HPDE6-E6E7 (cell line): ENCODE data around the gene TMCC3.
A peak's percentile ranks its signal among the peaks of the same experiment; 100 is the strongest.
"Not testable (repeated sequence)": the region's sequence is repeated elsewhere in the genome, so short reads cannot be mapped to it uniquely, and the experiment has no call there.

Experiments used
- DNase-seq: peaks from one replicate; pipeline ENCODE4 v3.0.0; 2011; ENCODE audit warnings: missing footprints; ENCODE audit errors: extremely low spot score

TMCC3 gene

GRCh38 chr12:94636462-94637085 is 13.8 kb downstream of the TMCC3 start:
- no peak for DNase-seq

GRCh38 chr12:94634717-94635116 is 15.6 kb downstream of the TMCC3 start:
- DNase-seq, result no peak

GRCh38 chr12:94633401-94633800 is 17.0 kb downstream of the TMCC3 start:
- DNase-seq, result no peak

GRCh38 chr12:94631058-94631457 is 19.3 kb downstream of the TMCC3 start:
- no peak for DNase-seq

DNA sequence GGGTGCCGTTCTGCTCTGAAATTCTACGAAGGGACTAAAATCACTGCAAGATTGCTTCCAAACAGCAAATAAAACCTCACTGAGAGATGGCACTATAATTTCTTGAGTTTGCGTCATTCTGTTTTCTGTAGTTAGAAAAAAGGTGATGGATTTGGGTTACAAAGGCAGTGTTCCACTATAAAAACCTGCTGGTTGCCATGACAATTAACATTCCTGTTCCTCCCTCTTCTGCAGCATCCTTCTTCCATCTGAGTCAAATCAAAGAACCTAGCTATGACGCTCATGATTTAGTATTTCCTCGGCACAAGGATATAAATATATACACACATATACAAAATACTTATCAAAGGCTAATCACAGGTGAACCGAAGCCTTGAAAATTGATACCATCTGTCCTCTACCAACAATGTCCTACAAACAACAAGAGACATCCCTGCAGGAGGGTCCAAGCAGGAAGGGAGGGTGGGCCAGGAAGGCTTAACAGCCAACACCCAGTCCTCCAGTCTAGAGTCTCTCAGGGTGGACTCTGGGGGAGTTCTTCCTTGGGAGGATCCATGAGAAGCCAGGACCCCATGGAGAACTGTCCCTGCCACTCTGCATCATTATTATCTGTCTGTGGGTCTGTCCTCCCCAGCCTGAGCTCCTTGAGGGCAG is 21.4 kb downstream of the TMCC3 start:
- DNase-seq, result no peak

- DNase-seq, result no peak
Observed at GRCh38 chr12:94628369-94628768, 22.0 kb downstream of the TMCC3 start.

GRCh38 chr12:94625531-94625930 is 24.8 kb downstream of the TMCC3 start:
- no peak for DNase-seq

- no peak for DNase-seq
Observed at GRCh38 chr12:94623161-94623920, 27.0 kb downstream of the TMCC3 start.

DNA sequence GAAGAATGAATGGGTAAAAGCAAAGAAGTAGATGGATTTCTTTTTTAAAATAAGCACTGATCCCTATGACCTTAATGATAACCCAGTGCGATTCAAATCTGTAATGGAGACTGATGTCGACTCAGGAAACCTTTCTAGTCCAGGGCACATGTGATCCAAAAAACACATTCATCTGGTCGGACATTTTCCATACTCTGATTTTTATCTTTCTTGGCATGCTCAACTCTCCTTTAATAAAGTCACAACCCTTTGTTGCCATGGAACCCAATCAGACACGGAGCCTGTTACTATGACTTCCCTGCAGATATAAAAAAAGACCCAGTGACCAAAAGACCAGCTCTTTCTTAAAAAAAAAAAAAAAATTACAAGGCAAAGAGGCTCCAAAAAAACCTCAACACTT is 27.9 kb downstream of the TMCC3 start:
- DNase-seq, result no peak

GRCh38 chr12:94621662-94622359 is 28.5 kb downstream of the TMCC3 start:
- peak; percentile 89 for DNase-seq

- DNase-seq, result no peak
Observed at GRCh38 chr12:94620621-94621020, 29.7 kb downstream of the TMCC3 start.

DNA sequence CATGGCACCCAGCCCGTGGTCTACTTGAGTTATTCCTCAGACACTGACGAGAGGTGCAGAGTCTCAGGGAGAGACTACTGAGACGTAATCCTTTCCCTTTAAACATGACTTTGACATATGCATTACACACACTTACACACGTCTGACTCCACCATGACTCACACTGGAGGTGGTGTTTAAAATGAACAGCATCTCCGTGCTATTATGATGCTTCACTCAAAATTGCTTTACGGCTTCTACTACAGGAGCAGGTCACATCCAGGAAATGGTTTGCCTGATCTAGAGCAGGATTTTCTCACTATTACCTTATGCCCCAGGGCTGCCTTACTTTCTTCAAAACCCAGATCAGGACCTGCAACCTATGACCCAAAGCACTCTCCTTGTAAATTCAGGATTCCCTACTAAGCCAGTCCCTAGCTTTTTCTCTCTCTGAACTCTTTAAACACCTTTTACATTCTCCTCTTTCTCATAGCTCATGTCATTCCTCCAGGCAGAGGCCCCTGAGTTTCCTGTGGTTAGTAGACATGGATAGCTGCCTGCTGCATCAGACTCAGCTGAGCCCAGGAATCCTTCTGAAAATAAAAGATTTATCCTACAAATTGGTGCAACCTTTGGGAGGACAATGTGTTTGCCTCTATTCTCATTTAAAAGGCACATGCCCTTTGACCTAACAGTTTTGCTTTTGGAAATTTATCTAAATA is 31.2 kb downstream of the TMCC3 start:
- peak; percentile 84 for DNase-seq

DNA sequence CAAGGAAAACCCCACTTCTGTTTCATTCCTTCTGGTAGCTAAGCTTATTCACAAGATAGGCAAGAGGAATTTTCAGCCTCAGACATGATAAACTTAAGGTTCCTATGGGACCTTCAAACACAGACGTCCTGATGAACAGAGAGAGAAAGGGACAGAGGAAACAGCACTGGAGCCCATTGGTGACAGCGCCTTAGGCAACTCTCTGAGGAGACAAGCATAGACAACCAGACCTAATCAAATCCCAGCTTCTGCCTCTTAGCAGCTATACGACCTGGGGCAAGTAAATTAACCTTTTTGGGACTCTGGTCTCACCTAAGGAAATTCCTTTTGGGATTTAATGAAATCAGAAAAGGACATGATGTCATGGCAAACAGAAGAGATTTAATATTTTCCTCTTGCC is 33.3 kb downstream of the TMCC3 start:
- no peak for DNase-seq

DNA sequence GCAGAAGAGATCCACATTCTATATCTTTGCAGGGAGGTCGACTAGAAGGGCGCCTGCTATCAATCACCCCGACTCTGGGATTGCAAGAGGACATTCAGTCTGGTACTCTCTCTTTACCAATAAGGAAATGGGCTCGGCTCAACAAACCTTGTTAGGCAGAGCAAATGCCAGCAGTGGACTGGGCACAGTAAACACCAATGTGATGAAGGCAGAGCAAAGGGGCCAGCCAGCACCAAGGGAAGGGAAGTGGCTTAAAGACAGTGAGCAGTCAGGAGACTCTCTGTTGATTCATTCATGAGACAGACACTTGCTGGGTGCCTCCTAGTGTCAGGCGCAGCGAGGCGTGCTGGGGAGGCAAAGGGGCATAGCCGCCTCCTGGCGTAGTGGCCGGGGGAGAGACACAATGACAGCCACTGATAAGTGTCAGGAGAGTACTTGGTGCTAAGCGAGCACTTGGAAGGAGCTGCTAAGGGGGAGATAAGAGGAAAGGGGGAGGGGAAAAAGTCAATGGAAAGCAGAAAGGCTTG is 34.1 kb downstream of the TMCC3 start:
- no peak for DNase-seq

GRCh38 chr12:94615260-94616181 is 34.8 kb downstream of the TMCC3 start:
- peak; percentile 70 for DNase-seq

DNA sequence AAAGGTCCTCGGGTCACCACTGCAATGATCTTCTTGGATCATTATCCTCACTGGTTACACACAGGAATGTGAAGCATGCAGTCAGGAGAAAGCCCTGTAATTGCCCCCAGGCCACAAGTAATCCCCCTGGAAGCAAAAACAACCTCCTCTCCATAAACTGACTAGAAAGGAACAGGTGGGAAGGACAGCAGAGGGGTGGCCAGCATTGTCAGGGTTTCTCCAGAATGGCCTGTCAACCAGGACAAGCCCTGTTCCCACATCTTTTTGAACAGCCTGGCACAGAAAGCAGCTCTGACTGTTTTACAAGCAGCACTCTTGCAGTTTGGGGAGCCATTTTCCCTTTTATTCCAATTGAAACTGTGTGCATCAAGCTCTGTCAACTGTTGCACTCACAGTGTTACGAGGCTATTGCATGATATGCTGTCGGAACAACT is 36.1 kb downstream of the TMCC3 start:
- DNase-seq, result no peak

- DNase-seq, result no peak
Observed at GRCh38 chr12:94609917-94610443, 40.4 kb downstream of the TMCC3 start.

DNA sequence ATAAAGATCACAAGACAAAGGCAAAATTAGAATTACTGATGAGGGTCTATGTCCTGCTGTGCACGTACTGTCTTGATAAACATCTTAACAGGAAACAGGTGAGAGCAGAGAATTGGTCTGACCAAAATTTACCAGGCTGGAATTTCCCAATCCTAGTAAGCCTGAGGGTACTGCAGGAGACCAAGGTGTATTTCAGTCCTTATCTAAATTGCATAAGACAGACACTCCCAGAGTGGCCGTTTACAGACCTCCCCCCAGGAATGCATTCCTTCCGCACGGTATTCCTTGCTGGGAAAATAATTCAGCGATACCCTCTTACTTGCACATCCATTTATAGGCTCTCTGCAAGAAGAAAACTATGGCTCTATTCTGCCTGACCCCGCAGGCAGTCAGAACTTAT is 43.5 kb downstream of the TMCC3 start:
- not testable (repeated sequence) for DNase-seq

GRCh38 chr12:94604366-94604698 is 46.0 kb downstream of the TMCC3 start:
- no peak for DNase-seq
